Panc1 (cell line): ENCODE results near the gene SLC25A15. TPM values are rescaled to one million over a fixed set of nuclear protein-coding genes. Genes with fewer than 3 reads are reported as not detected.

Experiments used
- ATAC-seq: fragments of 200-7000 bp; cut with Tn5 transposase; 2 replicates; pipeline ENCODE4 v1.9.1; 2020; ENCODE audit warnings: mild to moderate bottlenecking, moderate library complexity
- Bru-seq: library from RNA; stranded (reverse); fragments of 400-500 nt; gene quantifications from one replicate; lab custom pipeline; 2021; lab: Mats Ljungman, UMichigan
- BruChase-seq, 2 experiments: library from RNA; stranded (reverse); fragments of 400-500 nt; gene quantifications; one replicate each; lab custom pipeline; 2021; lab: Mats Ljungman, UMichigan
- BruUV-seq: library from RNA; stranded (reverse); fragments of 400-500 nt; replicated peaks from 2 replicates; lab custom pipeline; 2021; lab: Mats Ljungman, UMichigan
- CTCF ChIA-PET: fragments of 300-600 bp; sonication (Branson Sonifier 250); formaldehyde crosslinking; loops from one replicate; lab custom pipeline; 2022; ENCODE audit warnings: antibody characterized with exemption; lab: Charles Lee
- POLR2A ChIA-PET: fragments of 300-600 bp; sonication (Branson Sonifier 250); formaldehyde crosslinking; loops from one replicate; lab custom pipeline; 2022; ENCODE audit warnings: antibody characterized with exemption; lab: Charles Lee
- DNase-seq: peaks from one replicate; pipeline ENCODE4 v3.0.0-alpha.2; 2010; ENCODE audit warnings: low read depth, low spot score
- H3K27ac ChIP-seq: 2 replicates; pipeline ENCODE4 v1.5.1; 2011; ENCODE audit warnings: mild to moderate bottlenecking, low read length, inconsistent platforms
- H3K27me3 ChIP-seq: fragments of 200-500 bp; sonication (Bioruptor generic); 2 replicates; pipeline ENCODE4 v1.6.0; 2014; ENCODE audit warnings: low read length, inconsistent platforms; ENCODE audit not compliant: control insufficient read depth, insufficient read depth
- H3K36me3 ChIP-seq: fragments of 200-500 bp; sonication (Bioruptor generic); 2 replicates; pipeline ENCODE4 v1.5.1; 2014; ENCODE audit warnings: inconsistent platforms, mild to moderate bottlenecking, low read length, moderate library complexity; ENCODE audit not compliant: control insufficient read depth, insufficient read depth
- H3K4me1 ChIP-seq: 2 replicates; pipeline ENCODE4 v1.5.1; 2011; ENCODE audit warnings: inconsistent platforms, mild to moderate bottlenecking, low read length, moderate library complexity; ENCODE audit not compliant: control insufficient read depth, insufficient read depth
- H3K4me3 ChIP-seq, 2 experiments: 2 replicates each; pipeline ENCODE4 v1.5.1; 2011 to 2012; ENCODE audit warnings: low read depth in 2 of 2, low read length in 2 of 2, mild to moderate bottlenecking in 2 of 2, inconsistent platforms in 1 of 2, moderate library complexity in 1 of 2
- H3K9me3 ChIP-seq: fragments of 200-500 bp; sonication (Bioruptor generic); 2 replicates; pipeline ENCODE4 v1.5.1; 2014; ENCODE audit warnings: low read depth, mild to moderate bottlenecking, inconsistent platforms, low read length, moderate library complexity; ENCODE audit not compliant: control insufficient read depth, insufficient read depth
- CTCF ChIP-seq: fragments of 450-650 bp; IDR thresholded peaks from 2 replicates; pipeline ENCODE4 v1.5.1; 2017; ENCODE audit warnings: mild to moderate bottlenecking
- POLR2AphosphoS5 ChIP-seq: IDR thresholded peaks from 2 replicates; pipeline ENCODE4 v1.6.1; 2012; ENCODE audit warnings: mild to moderate bottlenecking, low read depth, low read length, moderate library complexity
- REST ChIP-seq, 2 experiments: IDR thresholded peaks; 2 replicates each; pipeline ENCODE4 v1.6.1; 2011 to 2012; ENCODE audit warnings: low read depth in 2 of 2, control low read depth in 1 of 2, low read length in 1 of 2, mild to moderate bottlenecking in 1 of 2, moderate library complexity in 1 of 2; ENCODE audit not compliant: insufficient read depth in 1 of 2
- SIN3A ChIP-seq: IDR thresholded peaks from 2 replicates; pipeline ENCODE4 v1.6.1; 2012; ENCODE audit warnings: low read depth, mild to moderate bottlenecking, low read length, moderate library complexity, borderline replicate concordance; ENCODE audit not compliant: insufficient read depth
- TCF7L2 ChIP-seq: IDR thresholded peaks from 2 replicates; pipeline ENCODE4 v1.6.1; 2011; ENCODE audit warnings: mild to moderate bottlenecking, low read depth, low read length, inconsistent platforms
- in situ Hi-C: cut with HindIII; loops from 2 replicates; pipeline ENCODE4 v1.10.0; 2016; ENCODE audit warnings: low sequenced_read_pairs, low pct_unique_long_range_greater_than_20kb
- intact Hi-C: fragments of 100-400 bp; cut with micrococcal nuclease; formaldehyde crosslinking; loops from one replicate; pipeline ENCODE4 v1.10.0; 2022; ENCODE audit not compliant: unreplicated experiment
- long read RNA-seq: library from polyadenylated mRNA; unstranded; transcript quantifications from one replicate; pipeline ENCODE4 v2.0.0, GENCODE V29; 2021; ENCODE audit not compliant: unreplicated experiment
- polyA plus RNA-seq: library from polyadenylated mRNA; unstranded; fragments of >200 nt; gene quantifications from one replicate; pipeline ENCODE4 v1.2.1, GENCODE V29; 2012; ENCODE audit warnings: missing spikeins; ENCODE audit not compliant: insufficient read length
- total RNA-seq: library from RNA; stranded (reverse); gene quantifications from one replicate; pipeline ENCODE4 v1.2.1, GENCODE V29; 2021; ENCODE audit not compliant: unreplicated experiment

SLC25A15 gene
- total RNA-seq (16.4 TPM), Bru-seq, nascent RNA (percentile 58 among the genes with signal in this experiment), BruChase-seq, experiment 1, labeled RNA remaining after a 2-hour chase (percentile 60 among the genes with signal in this experiment), BruChase-seq, experiment 2, labeled RNA remaining after a 6-hour chase (percentile 70 among the genes with signal in this experiment)
- 13.3 TPM for polyA plus RNA-seq
- long read RNA-seq, transcript SLC25A15-201 (7 exons, 1,586 nt) = major isoform, 8 of 12 reads
- long read RNA-seq, partial matches to known transcripts = 1 of 12 reads
- long read RNA-seq, other reads (novel, unspliced or antisense) = 3 of 12 reads

GRCh38 chr13:40789275-40790153 lies at the start of gene SLC25A15:
Gene SLC25A15, plus strand, starts transcription at chr13:40789611. Its CDS starts 3,616 bp downstream, at chr13:40793227.
- in situ Hi-C loops = no loop called here
- no peaks in the 10 kb centered on the region for H3K27me3 ChIP-seq
- no peaks in the 10 kb centered on the region for H3K9me3 ChIP-seq
- ChIA-PET POLR2A (interaction anchor here (0.5 to 0.8 kb wide), 2 partner anchors 11 to 1073 kb away, joined by 3 read pairs; no protein-coding TSS in a partner anchor), CTCF (interaction anchor here (1.1 kb wide), 1 partner anchor 12 kb away, joined by 3 read pairs; no protein-coding TSS in a partner anchor)
- ATAC-seq (peak; percentile 99), DNase-seq (no peak)
- TF ChIP-seq SIN3A = no peak; the same call in 1 of the 2 replicates
- peak; percentile 67; the same call in 1 of the 2 replicates for TF ChIP-seq POLR2AphosphoS5
- TF ChIP-seq TCF7L2 = no peak
- no peak for TF ChIP-seq REST (IDR thresholded peaks at IDR 0.05; ENCODE audit: insufficient read depth in 1 of 2, low read depth in 2 of 2, low read length in 1 of 2)
- TF ChIP-seq CTCF = peak; percentile 74
- no TSS peak for BruUV-seq
- H3K36me3 ChIP-seq = no peaks in the 10 kb centered on the region
- intact Hi-C loops = no loop called here
- peak within 1 kb of the TSS; percentile 68 to 72 for H3K4me3 ChIP-seq
- H3K27ac ChIP-seq = peak within 1 kb of the TSS; percentile 85
- H3K4me1 ChIP-seq = peaks cover 6% of the 10 kb centered on the region; the same call in 1 of the 2 replicates

- H3K27ac ChIP-seq = no peak overlapping the region
- H3K4me1 ChIP-seq = no peaks in the 10 kb centered on the region
- no peak overlapping the region for H3K4me3 ChIP-seq
- TF ChIP-seq POLR2AphosphoS5 = no peak
- no peak for TF ChIP-seq TCF7L2
- TF ChIP-seq CTCF = no peak
- no peaks in the 10 kb centered on the region for H3K27me3 ChIP-seq
- in situ Hi-C loops = no loop called here
- CTCF ChIA-PET = no interaction called here
- no peaks in the 10 kb centered on the region; the same call in 1 of the 2 replicates for H3K36me3 ChIP-seq
- intact Hi-C loops = no loop called here
- POLR2A ChIA-PET = no interaction called here
- ATAC-seq (no peak), DNase-seq (no peak)
- BruUV-seq = no TSS peak
- no peaks in the 10 kb centered on the region for H3K9me3 ChIP-seq
Measured at GRCh38 chr13:40749327-40749726, 40.1 kb upstream of the SLC25A15 start.
